K562 (cell line): Measurements from ENCODE around the gene MRPL16. TPM values are rescaled to one million over a fixed set of nuclear protein-coding genes. Genes with fewer than 3 reads are reported as not detected.

Experiments
- ATAC-seq: fragments of 200-7000 bp; cut with Tn5 transposase; 3 replicates; pipeline ENCODE4 v1.9.1; 2020; ENCODE audit warnings: moderate library complexity
- BruUV-seq: library from RNA; stranded (reverse); fragments of 400-500 nt; replicated peaks from 2 replicates; lab custom pipeline; 2021; lab: Mats Ljungman, UMichigan
- CTCF ChIA-PET: fragments of 300-600 bp; formaldehyde crosslinking; extraction: SDS; loops from one replicate; lab custom pipeline; 2021; ENCODE audit warnings: low intra/inter-chr PET ratio; lab: Yijun Ruan, JAX
- POLR2A ChIA-PET: fragments of 300-600, 350-650 bp; sonication (Branson Sonifier 250); formaldehyde crosslinking; extraction: SDS; loops from one replicate; lab custom pipeline; 2021; ENCODE audit warnings: antibody characterized with exemption, inconsistent platforms; lab: Yijun Ruan, JAX
- DNase-seq, 4 experiments: peaks; one replicate each; pipeline versions ENCODE4 v3.0.0 to v3.0.0-alpha.2; 2011 to 2018; ENCODE audit warnings: low spot score in 3 of 4, mixed read lengths in 3 of 4; ENCODE audit errors: extremely low read depth in 1 of 4
- FAIRE-seq: peaks from 2 replicates; lab custom pipeline; 2011; peaks lifted over from hg19 to GRCh38; lab: Jason Lieb, UNC
- H2AFZ ChIP-seq: 2 replicates; pipeline ENCODE4 v1.6.0; 2011; ENCODE audit warnings: low read depth, low read length, control low read depth, inconsistent platforms
- H3K27ac ChIP-seq: fragments of 200-600 bp; 3 replicates; pipeline ENCODE4 v1.8.0; 2011; ENCODE audit warnings: low read depth, mild to moderate bottlenecking, control low read depth, inconsistent platforms, low read length, moderate library complexity, mixed read lengths; ENCODE audit errors: extremely low read depth
- H3K27me3 ChIP-seq, 2 experiments: fragments of 300-600 bp in 1 of 2; 2 replicates in 1 of 2; 3 replicates in 1 of 2; pipeline versions ENCODE4 v1.6.0 to v1.8.0; 2011; ENCODE audit warnings: inconsistent platforms in 2 of 2, low read length in 2 of 2, mild to moderate bottlenecking in 1 of 2, mixed read lengths in 1 of 2, moderate library complexity in 1 of 2; ENCODE audit not compliant: control insufficient read depth in 2 of 2, insufficient read depth in 2 of 2
- H3K36me3 ChIP-seq: fragments of 300-600 bp; 3 replicates; pipeline ENCODE4 v1.8.0; 2011; ENCODE audit warnings: mild to moderate bottlenecking, low read length, inconsistent platforms; ENCODE audit not compliant: control insufficient read depth, insufficient read depth
- H3K4me1 ChIP-seq, 2 experiments: fragments of 200-600 bp in 1 of 2; replicated peaks in 1 of 2; 2 replicates in 1 of 2; 3 replicates in 1 of 2; pipeline versions ENCODE4 v1.5.1 to v1.8.0; 2011; ENCODE audit warnings: inconsistent platforms in 2 of 2, low read length in 2 of 2, mild to moderate bottlenecking in 1 of 2, mixed read lengths in 1 of 2, moderate library complexity in 1 of 2; ENCODE audit not compliant: control insufficient read depth in 2 of 2, insufficient read depth in 2 of 2
- H3K4me2 ChIP-seq: 2 replicates; pipeline ENCODE4 v1.6.1; 2011; ENCODE audit warnings: low read length, control low read depth, inconsistent platforms, mixed read lengths; ENCODE audit not compliant: insufficient read depth
- H3K4me3 ChIP-seq: fragments of 200-600 bp; sonication (generic), shearing (Covaris generic); 2 replicates; pipeline ENCODE4 v1.5.1; 2016; ENCODE audit warnings: control low read depth, inconsistent platforms
- H3K79me2 ChIP-seq: fragments of 200-600 bp; 3 replicates; pipeline ENCODE4 v1.8.0; 2011; ENCODE audit warnings: low read length, inconsistent platforms; ENCODE audit not compliant: control insufficient read depth, insufficient read depth
- H3K9ac ChIP-seq, 2 experiments: 2 replicates each; pipeline versions ENCODE4 v1.6.0 to v1.6.1; 2011; ENCODE audit warnings: low read depth in 2 of 2, low read length in 2 of 2, control low read depth in 1 of 2, inconsistent platforms in 1 of 2, mild to moderate bottlenecking in 1 of 2, mixed read lengths in 1 of 2; ENCODE audit not compliant: insufficient read depth in 1 of 2
- H3K9me1 ChIP-seq: one replicate; pipeline ENCODE4 v1.6.0; 2011; ENCODE audit warnings: inconsistent platforms, mild to moderate bottlenecking, low read length, moderate library complexity; ENCODE audit not compliant: control insufficient read depth, insufficient read depth
- H3K9me3 ChIP-seq: replicated peaks from 2 replicates; pipeline ENCODE4 v1.5.1; 2011; ENCODE audit warnings: low read depth, low read length, inconsistent platforms; ENCODE audit not compliant: control insufficient read depth, insufficient read depth
- H4K20me1 ChIP-seq: replicated peaks from 2 replicates; pipeline ENCODE4 v1.6.1; 2011; ENCODE audit warnings: low read length, inconsistent platforms, mixed read lengths; ENCODE audit not compliant: control insufficient read depth, insufficient read depth
- BCLAF1 ChIP-seq, 2 experiments: fragments of 450-650 bp in 1 of 2; IDR thresholded peaks; 2 replicates each; pipeline ENCODE4 v1.6.1; 2011 to 2017; ENCODE audit warnings: low read depth in 2 of 2, antibody characterized with exemption in 1 of 2, borderline replicate concordance in 1 of 2, low read length in 1 of 2, mild to moderate bottlenecking in 1 of 2, mixed read lengths in 1 of 2; ENCODE audit not compliant: control insufficient read depth in 1 of 2
- SIX5 ChIP-seq, 2 experiments: IDR thresholded peaks; 2 replicates each; pipeline ENCODE4 v1.6.1; 2011; ENCODE audit warnings: low read length in 2 of 2, borderline replicate concordance in 1 of 2, low read depth in 1 of 2, mild to moderate bottlenecking in 1 of 2, moderate library complexity in 1 of 2; ENCODE audit not compliant: insufficient read depth in 1 of 2
- SPI1 ChIP-seq: IDR thresholded peaks from 2 replicates; pipeline ENCODE4 v1.6.1; 2011; ENCODE audit warnings: low read depth, low read length, control low read depth, borderline replicate concordance
- TRIM28 ChIP-seq: fragments of 450-650 bp; IDR thresholded peaks from 2 replicates; pipeline ENCODE4 v1.6.1; 2017
- WGBS: fragments of 100-300 bp; shearing (Covaris generic); methylation state at CpG from one replicate; pipeline ENCODE4 v1.1.6; 2016; ENCODE audit warnings: low coverage, mixed read lengths; ENCODE audit not compliant: insufficient coverage; ENCODE audit errors: missing lambda C conversion rate; 5-methylcytosine and 5-hydroxymethylcytosine counted together
- in situ Hi-C: fragments of 300-500 bp; cut with MboI; formaldehyde crosslinking; loops from 4 replicates; pipeline ENCODE4 v1.15.0; 2018; ENCODE audit warnings: inconsistent platforms, mixed read lengths
- intact Hi-C: fragments of 100-400 bp; cut with micrococcal nuclease; formaldehyde crosslinking; loops from 2 replicates; pipeline ENCODE4 v1.14.2; 2022
- polyA plus RNA-seq, 8 experiments: library from polyadenylated mRNA; depleted of rRNA in 4 of 8; stranded (reverse) in 5 of 8; unstranded in 3 of 8; fragments of >200 nt; fragmentation: Nextera tagmentation in 2 of 8; fragmentation: Illumina TruSeq in 1 of 8; extraction: Ambion mirVana in 2 of 8; extraction: Trizol in 1 of 8; gene quantifications; 2 replicates each; pipeline versions ENCODE4 v1.2.1 to v1.2.3, GENCODE V29; 2011 to 2014; ENCODE audit warnings: inconsistent platforms in 1 of 8, missing spikeins in 1 of 8
- total RNA-seq, 7 experiments: library from RNA; depleted of rRNA in 6 of 7; stranded (reverse); fragments of >200 nt in 6 of 7; fragmentation: Illumina TruSeq in 2 of 7; extraction: Trizol in 2 of 7; gene quantifications; 2 replicates each; pipeline versions ENCODE4 v1.2.1 to v1.2.3, GENCODE V29; 2011 to 2021; ENCODE audit warnings: low replicate concordance in 1 of 7

MRPL16 gene
- total and polyA plus RNA-seq, 9 of the 15 experiments (the other 6 are each of a cell fraction or from before 2014, with no cell fraction given): 63.3 to 209 (median 157) TPM

GRCh38 chr11:59766542-59767224 lies 43.9 kb downstream of the MRPL16 start (continued):
- TF ChIP-seq BCLAF1 (IDR thresholded peaks at IDR 0.05; ENCODE audit: borderline replicate concordance in 1 of 2, control insufficient read depth in 1 of 2, low read depth in 2 of 2, low read length in 1 of 2): no peak
- TF ChIP-seq SIX5 (IDR thresholded peaks at IDR 0.05; ENCODE audit: borderline replicate concordance in 1 of 2, insufficient read depth in 1 of 2, low read depth in 1 of 2, low read length in 2 of 2): no peak

- Histone ChIP-seq H3K4me3 (no peak overlapping the region), H3K9ac (no peak overlapping the region), H3K27me3 (no peaks in the 10 kb centered on the region), H3K9me1 (peaks cover 2% of the 10 kb centered on the region), H2AFZ (no peak overlapping the region), H3K9me3 (no peaks in the 10 kb centered on the region), H3K36me3 (peaks cover 37% of the 10 kb centered on the region; the same call in 2 of the 3 replicates), H3K79me2 (peaks cover 70% of the 10 kb centered on the region), H3K4me1 (peaks cover 20 to 35% of the 10 kb centered on the region in 2 experiments), H4K20me1 (peaks cover 23% of the 10 kb centered on the region)
- FAIRE-seq: no peak
- CTCF ChIA-PET: no interaction called here
- no peak for ATAC-seq
- no TSS peak for BruUV-seq
- no peak for DNase-seq
- in situ Hi-C loops: no loop called here
- 44% methylated on average over 4 of the region's 4 CpGs for WGBS
- TF ChIP-seq SPI1 (peak; percentile 58; the same call in 1 of the 2 replicates), TRIM28 (no peak)
- TF ChIP-seq, all 486 proteins: peak for 1
- intact Hi-C loops: no loop called here
- Histone ChIP-seq H3K27ac (no peak overlapping the region), H3K4me2 (no peak overlapping the region)
- POLR2A ChIA-PET: interaction anchor here (0.8 to 3.4 kb wide), 2 partner anchors 10 kb away, joined by 3 to 32 read pairs; partner anchors contain the start of gene STX3
These were observed 45.4 kb downstream of the MRPL16 start for GRCh38 chr11:59765068-59765735.
